Body of pancreas (tissue), 4 donors: ENCODE results near the gene GRXCR2. TPM values are rescaled to one million over a fixed set of nuclear protein-coding genes. Genes with fewer than 3 reads are reported as not detected.

ENCODE experiments used
- ATAC-seq: fragments of 150-250 bp; one replicate; pipeline ENCODE4 v1.9.1; 2016
- DNase-seq, 4 donors: peaks; one replicate each; pipeline ENCODE4 v3.0.0-alpha.2; 2019
- H3K27ac ChIP-seq, 4 donors: fragments of 200-600 bp; sonication (generic); 1 replicate in 3 of 4; 2 replicates in 1 of 4; pipeline versions ENCODE4 v1.5.1 to v1.6.1; 2016 to 2019; ENCODE audit warnings: mild to moderate bottlenecking in 1 of 4, mixed read lengths in 1 of 4, moderate library complexity in 1 of 4
- H3K27me3 ChIP-seq, 2 donors: fragments of 200-600 bp; sonication (generic); one replicate each; pipeline ENCODE4 v1.6.0; 2016; ENCODE audit warnings: mild to moderate bottlenecking in 1 of 2
- H3K36me3 ChIP-seq, 2 donors: fragments of 200-600 bp; sonication (generic); replicated peaks in 1 of 2; 2 replicates each; pipeline ENCODE4 v1.5.1; 2016; ENCODE audit warnings: low read depth in 2 of 2; ENCODE audit not compliant: insufficient read depth in 1 of 2
- H3K4me1 ChIP-seq: fragments of 200-600 bp; sonication (generic); one replicate; pipeline ENCODE4 v1.6.0; 2016
- H3K4me3 ChIP-seq, 2 donors: fragments of 200-600 bp; sonication (generic); 1 replicate in 1 of 2; 2 replicates in 1 of 2; pipeline ENCODE4 v1.5.1; 2016 to 2019
- H3K9me3 ChIP-seq, 3 donors: fragments of 200-600 bp; sonication (generic); 1 replicate in 2 of 3; 2 replicates in 1 of 3; pipeline ENCODE4 v1.5.1; 2016
- CTCF ChIP-seq, 7 experiments: fragments of 450-650 bp in 4 of 7; fragments of 200-600 bp in 3 of 7; sonication (generic) in 3 of 7; IDR thresholded peaks; one replicate each; pipeline ENCODE4 v1.5.1; 2016 to 2019; ENCODE audit warnings: antibody characterized with exemption in 7 of 7
- POLR2A ChIP-seq, 3 donors: fragments of 450-650 bp; IDR thresholded peaks; one replicate each; pipeline ENCODE4 v1.6.1; 2016; ENCODE audit warnings: antibody characterized with exemption in 3 of 3, mild to moderate bottlenecking in 2 of 3
- WGBS, 2 donors: methylation state at CpG; one replicate each; pipeline ENCODE4 v1.1.5; 2017; 5-methylcytosine and 5-hydroxymethylcytosine counted together
- intact Hi-C: fragments of 100-400 bp; cut with DNase I; formaldehyde crosslinking; loops from one replicate; pipeline ENCODE4 v1.15.1; 2023
- total RNA-seq, 2 donors: library from RNA; depleted of rRNA; stranded (reverse); fragments of >200 nt; gene quantifications; one replicate each; pipeline ENCODE4 v1.1.0, GENCODE V29; 2016

GRXCR2 gene
- total RNA-seq, 2 donors from 2014 or later = not detected

- no peak overlapping the region for H3K27ac ChIP-seq
- no peaks in the 10 kb centered on the region for H3K9me3 ChIP-seq
- intact Hi-C loops = no loop called here
- DNase-seq (no peak), ATAC-seq (no peak)
- no peak for TF ChIP-seq POLR2A (IDR thresholded peaks at IDR 0.05)
- TF ChIP-seq CTCF (IDR thresholded peaks at IDR 0.05) = no peak
- no peaks in the 10 kb centered on the region for H3K4me1 ChIP-seq
- no peak overlapping the region for H3K4me3 ChIP-seq
- WGBS, 2 donors = 73 to 79% methylated on average over 6 of the region's 6 CpGs
- no peaks in the 10 kb centered on the region for H3K27me3 ChIP-seq
- no peaks in the 10 kb centered on the region for H3K36me3 ChIP-seq
Observed at GRCh38 chr5:145859453-145859852, 13.4 kb downstream of the GRXCR2 start.

- H3K4me3 ChIP-seq = no peak overlapping the region
- no peak for DNase-seq
- ATAC-seq = no peak
- H3K27me3 ChIP-seq = no peaks in the 10 kb centered on the region
- TF ChIP-seq POLR2A (IDR thresholded peaks at IDR 0.05) (no peak), CTCF (IDR thresholded peaks at IDR 0.05) (no peak)
- H3K36me3 ChIP-seq = no peaks in the 10 kb centered on the region
- no peaks in the 10 kb centered on the region for H3K9me3 ChIP-seq
- intact Hi-C loops = no loop called here
- 65 to 79% methylated on average over 4 of the region's 4 CpGs for WGBS, 2 donors
- H3K4me1 ChIP-seq = no peaks in the 10 kb centered on the region
- no peak overlapping the region for H3K27ac ChIP-seq
Observed at GRCh38 chr5:145858959-145859358, 13.9 kb downstream of the GRXCR2 start.

- Histone ChIP-seq H3K27me3 (no peaks in the 10 kb centered on the region), H3K27ac (peak overlapping the region in 1 of 4 donors; percentile 8), H3K9me3 (no peaks in the 10 kb centered on the region), H3K4me1 (no peaks in the 10 kb centered on the region), H3K4me3 (no peak overlapping the region), H3K36me3 (no peaks in the 10 kb centered on the region)
- ATAC-seq (peak; percentile 59), DNase-seq (peak; percentile 14 to 51 (median 33))
- WGBS, 2 donors = 36 to 50% methylated on average over 22 to 24 of the region's 25 CpGs
- TF ChIP-seq POLR2A (IDR thresholded peaks at IDR 0.05) (no peak), CTCF (IDR thresholded peaks at IDR 0.05) (peak in 4 of 7 experiments; percentile 16 to 25 (median 24))
- intact Hi-C loops = no loop called here
Observed at GRCh38 chr5:145856285-145856818, 16.5 kb downstream of the GRXCR2 start.

GRCh38 chr5:145855763-145856267 is 17.0 kb downstream of the GRXCR2 start:
- Histone ChIP-seq H3K9me3 (no peaks in the 10 kb centered on the region), H3K4me1 (no peaks in the 10 kb centered on the region), H3K27ac (peak overlapping the region in 1 of 4 donors; percentile 8), H3K4me3 (no peak overlapping the region), H3K27me3 (no peaks in the 10 kb centered on the region), H3K36me3 (no peaks in the 10 kb centered on the region)
- intact Hi-C loops = no loop called here
- 66 to 71% methylated on average over 4 of the region's 4 CpGs for WGBS, 2 donors
- ATAC-seq (peak; percentile 24), DNase-seq (no peak)
- no peak for TF ChIP-seq CTCF (IDR thresholded peaks at IDR 0.05)
- TF ChIP-seq POLR2A (IDR thresholded peaks at IDR 0.05) = no peak

GRCh38 chr5:145854651-145855258 is 18.1 kb downstream of the GRXCR2 start:
- 85 to 96% methylated on average over 2 of the region's 2 CpGs for WGBS, 2 donors
- no peak overlapping the region for H3K27ac ChIP-seq

More at GRCh38 chr5:145854651-145855258, 18.1 kb downstream of the GRXCR2 start:
- DNase-seq = no peak
- intact Hi-C loops = no loop called here
- no peaks in the 10 kb centered on the region for H3K9me3 ChIP-seq
- no peak overlapping the region for H3K4me3 ChIP-seq
- H3K36me3 ChIP-seq = no peaks in the 10 kb centered on the region
- H3K4me1 ChIP-seq = no peaks in the 10 kb centered on the region
- ATAC-seq = no peak
- no peaks in the 10 kb centered on the region for H3K27me3 ChIP-seq
- TF ChIP-seq POLR2A (IDR thresholded peaks at IDR 0.05) (no peak), CTCF (IDR thresholded peaks at IDR 0.05) (no peak)
